ENCODE data around the gene GNAI2.

Gene GNAI2

DNA sequence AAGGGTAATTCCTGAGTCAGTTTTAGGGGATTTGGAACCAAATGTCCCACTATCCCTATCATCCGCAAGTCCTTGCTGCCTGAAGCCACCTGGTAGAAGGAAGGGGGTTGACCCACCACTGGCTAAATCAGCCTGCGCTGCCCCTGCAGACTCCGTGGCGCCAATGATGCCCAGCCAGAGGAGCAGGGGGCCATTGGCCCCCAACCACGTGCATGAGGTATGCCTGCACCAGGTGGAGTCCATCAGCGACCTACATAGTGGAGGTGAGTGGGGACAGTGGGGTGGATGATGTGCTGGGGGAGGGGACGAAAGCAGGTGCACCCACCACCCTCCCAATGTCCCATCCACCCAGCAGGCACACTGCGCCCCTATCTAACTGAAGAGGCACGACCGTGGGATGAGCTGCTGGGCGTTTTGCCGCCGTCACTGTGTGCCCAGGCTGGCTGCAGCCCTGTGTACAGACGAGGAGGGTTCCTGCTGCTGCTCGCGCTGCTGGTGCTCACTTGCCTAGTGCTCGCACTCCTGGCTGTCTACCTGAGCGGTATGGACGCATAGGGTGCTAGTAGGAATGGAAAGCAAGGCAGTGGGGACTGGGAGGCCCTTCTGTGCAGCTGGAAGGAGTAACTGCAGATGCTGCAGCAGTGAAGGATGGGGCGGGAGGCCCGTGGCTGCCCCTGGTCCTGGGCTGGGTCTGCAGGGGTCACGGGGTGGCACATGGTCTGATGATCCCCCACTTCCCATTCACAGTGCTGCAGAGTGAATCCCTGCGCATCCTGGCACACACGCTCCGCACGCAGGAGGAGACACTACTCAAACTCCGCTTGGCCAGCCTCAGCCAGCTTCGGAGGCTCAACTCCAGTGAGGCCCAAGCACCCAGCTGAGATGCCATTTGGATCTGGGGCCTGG, 50.6 kb downstream of the GNAI2 start:
- DNase-seq, result no peak

DNA sequence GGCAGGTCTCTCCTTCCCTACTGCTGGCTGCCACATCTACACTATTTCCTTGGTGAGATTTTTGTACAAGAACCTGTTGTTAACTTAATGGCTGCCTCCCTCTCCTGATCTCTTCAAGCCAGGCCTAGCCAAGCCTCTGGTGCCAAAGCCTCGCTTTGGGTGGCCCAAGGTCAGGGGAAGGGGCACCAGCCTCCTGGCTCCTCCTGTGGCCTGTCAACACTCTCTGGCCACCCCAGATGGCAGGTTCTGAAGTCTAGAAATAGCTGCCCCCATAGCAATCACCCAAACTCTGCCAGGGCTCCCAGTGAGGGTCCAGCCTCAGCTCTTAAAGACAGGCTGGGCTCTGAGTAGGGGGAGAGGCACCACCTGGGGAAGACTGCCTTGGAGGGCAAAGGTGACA, 51.3 kb downstream of the GNAI2 start:
- no peak for DNase-seq

DNA sequence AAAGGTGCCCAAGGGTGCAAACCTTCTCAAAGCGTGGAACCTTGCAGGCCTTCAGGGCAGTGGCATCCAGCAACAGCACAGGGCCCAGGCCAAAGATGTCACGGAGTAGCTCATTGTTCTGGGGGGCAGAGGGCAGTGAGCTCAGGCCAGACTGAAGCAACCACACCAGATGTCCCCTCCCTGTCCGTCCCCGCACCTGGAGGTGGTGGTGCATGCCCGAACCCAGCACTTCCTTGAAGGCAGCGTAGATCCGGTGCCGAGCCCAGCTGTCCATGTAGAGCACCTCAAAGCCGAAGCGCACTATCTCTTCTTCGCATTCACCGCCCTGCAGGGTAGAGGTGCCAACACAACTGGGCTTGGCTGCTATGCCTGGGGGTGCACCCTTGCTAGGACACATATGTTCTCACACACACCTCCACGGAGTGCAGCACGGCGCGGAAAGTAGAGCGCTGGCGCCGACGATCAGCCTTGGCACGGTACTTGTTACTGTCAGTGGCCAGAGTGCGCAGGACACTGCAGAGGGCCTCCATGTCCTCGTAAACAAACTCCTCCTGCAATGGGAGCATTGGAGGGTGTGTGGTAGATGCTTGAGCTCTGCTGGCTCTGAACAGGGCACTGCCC, 52.5 kb downstream of the GNAI2 start:
- no peak for DNase-seq

DNA sequence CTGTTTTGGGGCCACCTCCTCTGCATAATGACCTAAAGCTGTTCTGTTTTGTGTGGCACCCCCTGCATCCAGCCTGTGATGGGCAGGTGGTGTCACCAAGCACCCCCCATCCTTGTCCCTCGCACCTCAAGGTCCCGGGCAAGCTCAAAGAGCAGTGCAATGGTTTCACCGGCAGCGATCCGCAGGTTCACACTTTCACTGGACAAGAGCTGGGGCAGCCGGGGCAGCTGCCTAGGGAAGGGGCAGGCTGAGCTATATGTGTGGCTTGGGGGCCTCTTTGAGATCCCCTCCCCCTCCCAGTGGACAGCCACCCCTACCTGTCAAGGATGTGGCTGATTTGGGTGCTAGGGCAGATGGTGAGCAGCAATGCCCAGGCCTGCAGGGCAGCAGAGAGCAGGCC, 53.1 kb downstream of the GNAI2 start:
- no peak for DNase-seq

DNA sequence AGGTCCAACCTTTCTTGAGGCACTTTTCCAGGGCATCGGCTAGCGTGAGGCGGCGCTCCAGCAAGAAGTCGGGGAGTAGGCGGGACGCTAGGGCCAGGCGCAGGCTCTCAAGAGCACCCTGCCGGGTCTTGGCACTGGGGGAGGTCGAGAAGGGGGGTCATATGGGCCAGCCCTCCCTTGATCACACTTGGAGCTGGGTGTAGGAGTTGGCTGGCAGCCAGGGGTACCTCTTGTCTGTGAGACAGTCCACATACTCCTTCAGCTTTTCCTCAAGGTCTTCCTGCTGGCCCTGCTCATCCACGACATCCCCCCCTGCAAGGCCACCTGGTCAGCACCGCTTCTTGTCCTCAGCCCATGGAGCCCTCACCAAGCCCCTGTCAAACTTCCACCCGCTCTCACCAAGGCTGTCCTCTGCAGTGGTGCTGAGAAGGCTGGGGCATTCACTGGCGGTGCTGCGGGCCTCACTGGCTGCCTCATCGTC, 54.2 kb downstream of the GNAI2 start:
- DNase-seq, result no peak

DNA sequence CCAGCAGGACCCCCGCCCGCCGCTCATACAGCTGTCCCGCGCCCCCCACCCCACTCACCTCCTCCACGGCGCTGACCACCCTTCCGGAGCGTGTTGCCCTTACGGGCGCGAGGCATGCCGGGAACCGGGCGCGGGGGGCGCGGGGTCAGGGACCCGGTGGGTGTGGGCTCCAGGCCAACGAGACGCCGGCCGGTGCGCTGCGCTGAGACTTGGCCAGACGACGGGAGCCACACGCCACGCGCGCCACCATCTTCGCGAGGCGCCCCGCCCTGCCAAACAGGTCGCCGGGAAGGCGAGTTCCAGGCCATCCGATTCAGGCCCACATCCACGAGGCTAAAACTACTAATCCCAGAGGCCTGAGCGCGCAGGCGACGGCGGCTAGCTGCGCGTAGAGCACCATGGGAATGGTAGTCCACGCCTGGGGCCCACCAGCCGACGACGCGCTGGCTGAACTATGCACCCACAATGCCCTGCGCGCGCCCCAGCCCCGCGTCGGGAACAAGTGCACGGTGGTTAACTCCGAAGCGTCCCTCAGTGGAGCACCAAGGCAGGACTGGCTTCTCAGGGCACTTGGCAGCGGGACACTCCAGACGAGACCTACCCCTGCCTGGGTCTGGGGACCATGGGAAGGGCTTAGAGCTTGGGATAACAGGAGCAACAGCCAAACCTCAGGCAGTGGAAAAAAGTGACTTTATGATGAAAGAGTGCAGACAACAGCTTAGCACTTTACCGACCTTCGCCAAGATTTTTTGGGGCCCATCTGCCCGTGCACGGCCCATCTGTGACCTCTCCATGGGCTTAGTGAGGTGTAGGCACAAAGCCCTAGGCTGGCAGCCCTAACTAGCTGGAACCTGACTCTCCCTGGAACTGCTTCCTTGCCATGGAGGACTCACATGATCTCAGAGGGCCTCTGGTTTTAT, 56.4 kb downstream of the GNAI2 start, which contains the start of gene IFRD2:
Gene IFRD2, minus strand, starts transcription at position 271 of the 920 bp plus-strand sequence. Its CDS starts 155 bp downstream, at position 116.
- DNase-seq, result peak; percentile 87

DNA sequence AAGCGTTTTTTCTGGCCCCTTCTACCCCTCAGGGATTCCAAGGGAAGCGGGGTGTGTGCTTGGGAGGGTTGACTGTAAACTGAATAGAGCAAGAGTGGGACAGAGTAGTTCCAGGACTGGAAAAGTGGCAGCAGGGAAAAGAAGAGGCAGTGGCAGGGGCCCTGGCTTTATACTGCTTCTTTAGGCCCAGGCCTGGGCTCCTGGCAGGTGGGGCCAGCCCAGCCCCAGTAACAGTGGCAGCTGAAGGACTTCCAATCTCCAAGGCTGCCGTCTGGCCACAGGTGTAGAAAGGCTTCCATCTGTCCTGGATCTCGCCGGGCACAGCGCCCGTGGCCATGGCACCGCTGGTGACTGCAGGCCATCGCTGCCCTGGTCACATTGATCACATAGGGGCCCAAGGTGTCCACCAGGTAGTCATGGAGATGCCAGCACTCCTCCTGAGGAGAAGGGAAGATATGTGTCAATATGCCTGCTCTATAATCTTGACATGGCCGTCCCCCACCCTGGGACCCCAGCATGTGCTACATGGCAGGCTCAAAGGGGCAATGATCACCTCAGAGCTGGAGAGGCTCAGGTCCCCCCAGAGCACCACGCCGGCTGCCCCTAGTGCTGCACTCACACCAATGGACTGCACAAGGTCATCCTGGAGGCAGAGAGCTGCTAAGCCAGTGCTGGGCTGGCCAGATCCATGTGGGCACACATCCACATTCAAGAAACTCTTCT, 57.2 kb downstream of the GNAI2 start:
- no peak for DNase-seq

DNA sequence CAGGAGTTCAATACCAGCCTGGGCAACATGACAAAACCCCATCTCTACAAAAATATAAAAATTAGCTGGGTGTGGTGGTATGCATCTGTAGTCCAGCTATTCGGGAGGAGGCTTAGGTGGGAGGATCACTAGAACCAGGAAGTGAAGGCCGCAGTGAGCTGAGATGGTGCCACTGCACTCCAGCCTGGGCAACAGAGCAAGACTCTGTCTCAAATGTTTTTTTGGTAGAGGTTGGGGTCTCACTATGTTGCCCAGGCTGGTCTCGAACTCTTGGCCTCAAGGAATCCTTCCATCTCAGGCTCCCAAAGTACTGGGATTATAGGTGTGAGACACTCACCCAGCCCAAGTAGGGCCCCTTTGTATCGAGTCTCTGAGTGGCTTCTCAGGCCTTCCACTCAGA, 58.1 kb downstream of the GNAI2 start:
- no peak for DNase-seq

DNA sequence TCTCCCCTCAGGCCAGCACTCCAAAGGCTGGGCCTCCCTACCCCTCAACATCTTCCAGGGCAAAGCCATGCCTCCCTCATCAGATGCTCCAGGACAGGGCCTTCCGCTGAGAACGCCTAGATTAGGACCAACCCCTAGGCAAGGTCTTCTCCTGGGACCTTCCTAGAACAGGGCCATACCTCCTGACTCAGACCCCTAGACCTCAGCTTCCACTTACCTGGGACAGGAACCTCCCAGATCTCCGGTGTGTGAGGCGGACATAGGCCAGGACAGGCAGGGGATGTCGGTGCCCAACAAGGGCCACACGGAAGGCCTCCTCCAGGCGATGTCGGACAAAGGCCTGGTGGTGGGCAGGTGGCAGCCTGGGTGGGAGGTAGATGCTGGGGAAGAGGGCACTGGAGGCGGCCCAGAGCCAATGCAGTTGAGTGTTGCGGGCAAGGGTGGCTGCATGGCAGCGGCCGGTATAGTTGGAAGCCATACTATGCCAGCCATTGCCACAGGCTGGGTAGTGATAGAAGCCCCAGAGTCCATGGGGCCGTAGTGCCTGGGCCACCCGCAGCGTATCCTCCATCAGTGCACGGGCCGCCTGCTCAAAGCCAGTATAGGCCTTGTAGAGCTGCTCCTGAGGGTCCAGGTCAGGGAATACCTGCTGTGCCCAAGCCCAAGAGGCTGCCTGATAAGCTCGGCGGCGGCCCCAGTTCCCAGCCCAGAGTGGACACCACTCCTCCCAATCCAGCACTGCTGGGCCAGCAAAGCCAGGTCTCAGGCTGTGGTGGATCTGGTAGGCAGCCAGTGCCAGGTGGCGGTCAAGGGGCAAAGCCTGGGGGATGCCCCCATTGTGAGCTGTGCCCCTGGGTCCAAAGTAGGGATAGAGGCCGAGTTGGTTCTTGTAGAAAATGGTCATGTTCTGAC, 58.7 kb downstream of the GNAI2 start:
- DNase-seq, result no peak

DNA sequence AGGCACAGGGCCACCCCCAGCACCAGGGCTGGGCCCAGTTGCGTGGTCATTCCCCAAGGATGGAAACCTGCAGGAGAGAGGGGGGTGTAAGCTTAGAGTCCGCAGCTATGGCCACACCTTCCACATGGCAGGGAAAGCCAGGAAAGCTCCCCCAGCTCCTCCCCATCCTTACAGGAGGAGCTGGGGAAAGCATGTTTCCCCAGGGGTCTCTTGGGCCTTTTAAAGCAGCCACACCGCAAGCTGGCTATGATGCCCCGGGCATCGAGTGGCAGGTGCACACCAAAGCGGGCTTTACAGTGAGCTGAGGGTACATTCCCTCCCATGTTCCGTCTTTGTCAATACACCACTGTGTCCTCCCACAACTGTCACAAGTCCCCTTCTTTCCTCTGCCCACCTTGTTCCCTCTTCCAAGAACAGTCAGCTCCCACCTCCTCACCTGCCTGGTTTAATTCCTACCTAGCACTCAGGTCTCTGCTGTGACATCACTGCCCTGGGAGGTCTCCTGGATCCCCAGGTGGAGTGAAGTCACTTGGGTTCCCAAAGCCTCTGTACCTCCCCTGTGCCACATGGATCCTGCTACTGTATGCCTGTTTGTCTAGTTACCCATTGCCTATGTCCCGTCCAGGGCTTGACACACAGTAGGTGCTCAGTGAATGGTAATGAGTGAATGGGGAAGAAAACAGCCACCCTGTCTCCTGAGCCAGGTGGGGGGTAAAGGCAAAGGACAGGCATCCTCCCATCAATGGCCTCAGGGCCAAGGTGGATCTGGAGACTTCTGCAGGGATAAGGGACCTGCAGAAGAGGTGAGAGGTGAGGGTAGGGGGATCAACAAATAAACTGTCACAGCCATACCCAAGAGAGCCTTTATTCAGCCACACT, 59.8 kb downstream of the GNAI2 start:
- DNase-seq, result no peak

DNA sequence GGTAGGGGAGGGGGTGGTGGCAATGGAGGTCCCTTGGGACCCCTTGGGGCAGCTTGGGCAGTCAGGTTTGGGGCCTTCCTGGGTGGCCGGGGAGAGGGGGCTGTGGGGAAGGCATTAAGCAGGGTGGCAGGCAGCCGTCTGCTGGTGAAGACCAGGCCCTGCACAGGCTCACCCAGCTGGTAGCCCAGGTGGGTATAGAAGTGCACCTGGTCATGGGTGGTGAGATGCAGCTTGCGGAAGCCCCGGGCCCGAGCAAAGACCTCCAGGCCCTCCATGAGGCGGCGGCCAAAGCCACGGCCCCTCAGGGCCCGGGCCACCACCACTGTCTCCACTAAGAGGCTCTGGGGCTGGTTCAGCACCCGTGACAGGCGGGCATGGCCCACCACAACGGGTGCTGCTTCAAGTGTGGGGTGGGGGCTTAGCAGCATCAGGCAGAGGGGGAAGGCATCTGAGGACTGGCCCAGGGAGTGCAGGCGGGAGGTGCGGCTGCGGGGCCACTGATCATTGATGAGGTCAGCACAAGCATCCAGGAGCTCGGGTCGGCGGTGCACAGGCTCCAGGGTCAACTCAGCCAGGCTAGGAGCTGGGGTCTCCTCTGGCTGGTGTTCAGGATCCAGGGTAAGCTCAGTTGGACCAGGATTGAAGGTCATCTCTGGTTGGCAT, 60.8 kb downstream of the GNAI2 start:
- no peak for DNase-seq

DNA sequence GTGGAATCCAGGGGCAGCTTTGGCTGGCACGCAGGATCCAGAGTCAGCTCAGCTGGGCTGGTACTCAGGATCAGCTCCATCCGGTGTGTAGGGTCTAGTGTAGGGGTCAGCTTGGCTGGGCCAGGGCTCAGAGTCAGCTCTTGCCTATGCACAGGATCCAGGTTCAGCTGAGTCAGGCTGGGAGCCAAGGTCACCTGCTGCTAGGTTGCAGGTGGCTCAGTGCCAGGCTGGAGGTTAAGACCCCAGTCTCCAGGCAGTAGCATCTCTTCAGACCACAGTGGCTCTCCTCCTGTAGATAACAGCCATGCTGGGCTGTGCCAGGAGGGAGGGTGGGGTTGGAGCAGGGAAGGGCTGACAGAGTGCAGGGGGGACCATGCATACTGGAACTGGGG, 61.4 kb downstream of the GNAI2 start:
- DNase-seq, result no peak

DNA sequence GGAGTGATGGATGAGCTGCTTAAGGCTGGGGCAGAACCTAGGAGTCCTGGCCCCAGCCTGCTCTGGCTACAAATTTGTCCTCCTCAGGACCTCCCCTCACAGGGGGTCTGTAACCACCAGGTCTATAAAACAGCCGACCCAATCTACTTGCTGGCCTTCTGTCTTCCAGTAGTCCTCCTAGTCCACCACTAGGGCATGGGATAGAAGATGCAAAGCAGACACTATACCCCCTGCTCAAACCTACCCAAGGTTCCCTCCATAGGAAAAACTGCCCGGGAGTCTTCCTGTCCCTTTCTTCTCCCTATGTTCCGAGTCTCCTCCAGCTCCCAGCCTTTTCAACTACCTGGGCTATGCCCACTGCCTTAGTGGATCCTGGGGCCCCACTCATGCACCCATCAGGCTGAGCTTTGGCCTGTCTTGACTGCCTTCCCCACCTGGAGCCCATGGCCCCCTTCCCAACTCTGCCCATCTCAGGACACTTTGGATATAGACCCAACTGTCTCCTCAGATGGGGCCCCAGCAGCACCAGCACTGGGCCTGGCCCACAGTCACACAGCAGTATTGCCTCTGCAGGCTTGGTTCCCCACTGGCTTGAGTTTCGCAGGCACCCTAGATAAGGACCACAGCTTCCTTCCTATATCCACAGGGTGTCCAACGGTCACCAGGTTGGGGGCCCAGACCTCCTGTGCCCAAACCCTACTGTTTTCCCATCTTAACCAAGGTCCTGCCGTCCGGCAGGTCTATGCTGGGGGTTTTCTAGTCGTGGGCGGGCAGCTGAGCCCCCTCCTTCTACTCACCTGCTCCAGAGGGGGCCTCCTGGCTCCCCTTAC, 62.1 kb downstream of the GNAI2 start:
- DNase-seq, result no peak

DNA sequence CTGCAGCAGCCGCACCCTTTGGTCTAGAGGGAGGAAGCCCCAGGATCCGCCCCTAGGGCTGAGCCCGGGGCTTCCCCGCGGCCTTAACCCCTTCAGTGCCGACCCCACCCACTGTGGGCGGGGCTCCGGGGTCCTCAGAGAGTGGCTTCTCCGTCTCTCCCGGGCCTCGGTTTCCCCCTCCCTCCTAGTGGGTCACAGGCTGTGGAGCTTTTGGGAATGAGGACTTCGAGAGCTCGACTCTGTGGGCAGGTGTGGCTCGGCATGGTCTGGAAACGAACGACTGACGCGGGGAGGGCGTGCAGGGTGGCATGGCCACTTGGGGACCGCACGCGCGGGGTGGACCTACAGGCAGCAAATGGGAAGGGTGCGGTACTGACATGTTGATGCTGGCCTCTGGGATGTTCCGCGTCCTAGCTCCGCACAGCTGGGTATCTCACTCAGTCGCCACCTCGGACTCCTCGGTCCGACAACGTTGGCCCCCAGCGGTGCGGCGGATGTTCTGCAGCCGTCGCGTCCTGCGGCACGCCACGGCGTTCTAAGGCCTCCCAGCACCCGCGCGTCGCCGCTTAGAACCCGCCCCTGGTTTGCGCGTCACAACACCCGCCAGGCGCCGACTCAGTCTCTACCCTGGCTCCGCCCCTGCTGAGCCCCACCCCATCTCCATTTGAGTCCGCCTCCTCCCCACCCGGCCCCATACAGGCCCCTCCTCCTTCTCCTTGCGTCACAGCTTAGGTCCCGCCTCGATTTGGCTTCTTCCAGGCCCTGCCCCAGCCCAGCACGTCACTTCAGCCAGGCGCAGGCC, 63.0 kb downstream of the GNAI2 start, which contains the start of the genes HYAL3 and NAA80:
Gene HYAL3, minus strand, starts transcription at position 570 of the 802 bp plus-strand sequence. CDS start 3,803 bp downstream, outside the sequence.
Gene NAA80, minus strand, starts transcription at position 570 of the 802 bp plus-strand sequence. CDS start 1,942 bp downstream, outside the sequence.
- DNase-seq, result peak; percentile 95

DNA sequence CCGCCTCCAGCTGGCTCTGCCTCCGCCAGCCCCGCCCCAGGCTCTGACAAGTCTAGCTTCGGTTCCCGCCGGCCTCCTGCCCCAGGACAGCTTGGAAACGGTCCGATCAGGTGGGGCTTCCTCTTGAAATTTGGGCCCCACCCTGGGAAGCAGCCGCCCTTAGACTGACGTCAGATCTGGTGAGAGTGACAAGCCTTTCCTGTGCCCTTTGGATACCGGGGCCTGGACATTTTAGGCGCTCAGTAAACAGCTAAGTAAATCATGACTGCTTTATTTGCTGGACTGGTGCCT, 63.6 kb downstream of the GNAI2 start:
- no peak for DNase-seq

DNA sequence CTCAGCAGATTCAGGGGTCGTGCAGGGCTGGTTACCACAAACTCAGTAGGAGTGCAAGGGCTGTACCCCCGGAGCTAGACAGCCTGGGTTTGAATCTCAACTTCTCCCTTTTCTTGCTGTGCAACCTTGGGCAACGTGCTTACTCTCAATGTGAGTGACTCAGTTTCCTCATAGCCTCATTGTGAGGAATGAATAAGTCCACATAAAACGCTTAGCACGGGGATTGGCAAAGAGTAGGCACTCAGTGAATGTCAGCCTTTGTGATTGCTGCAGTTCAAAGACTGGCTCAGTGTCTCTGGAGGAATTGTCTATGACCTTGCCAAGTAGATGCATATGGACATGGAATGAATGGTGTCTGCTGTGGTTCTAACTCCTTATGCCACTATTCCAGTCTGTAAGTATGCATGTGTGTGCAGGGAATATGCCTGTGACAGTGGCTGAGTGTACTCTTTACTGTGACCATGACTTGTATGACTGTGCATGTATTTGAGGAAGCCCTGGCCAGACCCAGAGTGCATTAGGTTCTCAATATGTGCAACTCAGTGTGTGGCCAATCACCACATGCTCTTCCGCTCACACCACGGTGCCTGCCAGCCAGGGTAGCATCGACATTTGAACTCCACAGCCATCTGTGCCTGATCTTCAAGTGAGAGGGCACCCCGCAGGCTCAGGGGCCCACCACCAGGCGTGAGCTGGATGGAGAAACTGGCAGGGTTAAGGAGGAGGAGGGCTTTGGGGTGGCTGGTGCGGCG, 64.1 kb downstream of the GNAI2 start:
- no peak for DNase-seq

DNA sequence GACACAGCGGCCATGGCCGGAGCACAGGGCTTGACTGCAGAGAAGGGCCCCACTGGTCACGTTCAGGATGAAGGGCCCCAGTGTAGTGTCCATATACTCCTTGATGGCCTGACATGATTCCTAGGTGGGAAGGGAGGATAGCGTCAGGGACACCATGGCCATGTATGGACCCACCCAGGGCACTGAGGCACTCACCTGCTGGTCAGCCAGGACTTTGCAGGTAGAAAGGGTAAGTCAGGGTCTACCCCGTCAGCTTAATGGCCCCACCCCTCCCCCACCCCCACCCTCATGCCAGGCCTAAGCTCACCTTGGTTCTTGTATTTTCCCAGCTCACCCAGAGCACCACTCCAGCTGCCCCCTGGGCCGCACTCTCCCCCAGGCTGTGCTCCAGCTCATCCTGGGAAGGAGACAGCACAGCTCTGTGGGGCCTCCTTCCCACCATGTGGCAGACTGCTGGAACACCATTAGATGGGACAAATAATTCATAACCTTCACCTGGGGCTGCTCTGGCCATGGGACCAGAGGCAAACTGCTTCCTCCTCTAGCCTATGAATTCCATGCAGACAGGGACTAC, 64.8 kb downstream of the GNAI2 start:
- DNase-seq, result no peak
